Tibial artery (tissue), 4 donors: ENCODE results near the gene POMGNT1.
A peak's percentile ranks its signal among the peaks of the same experiment; 100 is the strongest.
"Not testable (repeated sequence)": the region's sequence is repeated elsewhere in the genome, so short reads cannot be mapped to it uniquely, and the experiment has no call there.

Experiments used
- DNase-seq, 2 donors: peaks; one replicate each; pipeline ENCODE4 v3.0.0-alpha.2; 2019
- H3K27ac ChIP-seq, 2 donors: fragments of 200-600 bp; sonication (generic) in 1 of 2; 1 replicate in 1 of 2; 2 replicates in 1 of 2; pipeline ENCODE4 v1.5.1; 2018 to 2019; ENCODE audit warnings: mild to moderate bottlenecking in 1 of 2
- H3K27me3 ChIP-seq, 2 donors: fragments of 200-600 bp; sonication (generic) in 1 of 2; one replicate each; pipeline versions ENCODE4 v1.5.1 to v1.6.0; 2016 to 2019
- H3K36me3 ChIP-seq, 3 donors: fragments of 200-600 bp; sonication (generic) in 2 of 3; one replicate each; pipeline ENCODE4 v1.5.1; 2016 to 2019; ENCODE audit warnings: mild to moderate bottlenecking in 2 of 3
- H3K4me1 ChIP-seq, 4 donors: fragments of 200-600 bp; sonication (generic) in 2 of 4; 1 replicate in 3 of 4; 2 replicates in 1 of 4; pipeline ENCODE4 v1.5.1; 2016 to 2019
- H3K4me3 ChIP-seq, 2 donors: fragments of 200-600 bp; sonication (generic) in 1 of 2; 1 replicate in 1 of 2; 2 replicates in 1 of 2; pipeline ENCODE4 v1.5.1; 2018 to 2019; ENCODE audit warnings: mild to moderate bottlenecking in 2 of 2
- H3K9me3 ChIP-seq, 3 donors: fragments of 200-600 bp; sonication (generic) in 1 of 3; one replicate each; pipeline ENCODE4 v1.5.1; 2016 to 2019
- CTCF ChIP-seq, 2 experiments: fragments of 200-600 bp in 1 of 2; fragments of 450-650 bp in 1 of 2; IDR thresholded peaks; one replicate each; pipeline ENCODE4 v1.5.1; 2017 to 2019; ENCODE audit warnings: antibody characterized with exemption in 2 of 2, mild to moderate bottlenecking in 1 of 2, moderate library complexity in 1 of 2
- intact Hi-C: fragments of 100-400 bp; cut with DNase I; formaldehyde crosslinking; loops from one replicate; pipeline ENCODE4 v1.15.0; 2023; ENCODE audit warnings: low total_unique reads

POMGNT1 gene

DNA sequence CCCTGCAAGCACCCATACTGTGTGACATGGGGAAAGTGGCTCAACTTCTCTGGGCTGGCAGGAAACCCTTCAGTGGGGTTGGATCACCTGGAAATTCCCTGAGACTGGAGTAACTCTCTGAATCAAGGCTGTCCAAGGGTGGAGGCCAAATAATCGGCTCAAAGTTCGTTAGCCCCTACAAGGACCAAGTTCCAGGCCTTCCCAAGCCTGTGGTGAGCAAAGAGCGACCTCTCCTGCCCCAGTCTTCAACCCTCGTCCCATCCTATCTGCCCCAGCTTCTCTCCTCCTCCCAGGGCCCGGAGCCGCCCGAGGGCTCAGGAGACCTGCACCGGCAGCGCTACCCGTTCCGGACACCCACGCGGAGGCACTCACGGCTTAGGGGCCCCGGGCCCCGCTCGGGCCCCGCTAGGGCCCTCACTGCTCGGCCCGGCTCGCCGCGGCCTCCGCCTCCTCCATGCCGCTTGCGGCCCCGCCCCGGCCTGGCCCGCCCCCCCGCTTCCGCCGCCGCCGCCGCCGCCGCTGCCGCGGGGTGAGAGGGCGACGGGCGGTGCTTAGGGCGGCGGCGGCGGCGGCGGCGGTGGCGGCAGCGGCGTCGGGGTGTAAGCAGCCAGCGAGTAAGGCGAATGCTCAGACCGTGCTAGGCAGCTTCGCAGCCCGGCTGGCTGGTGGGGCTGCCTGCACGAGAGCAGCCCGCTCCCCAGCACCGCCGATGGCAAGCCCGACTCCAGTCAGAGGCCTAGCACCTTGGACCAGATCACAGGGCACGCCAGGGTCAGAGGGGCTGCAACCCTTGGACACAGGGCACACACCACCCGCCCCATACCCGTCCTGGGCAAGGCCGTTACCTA, at the start of gene POMGNT1:
POMGNT1 (minus strand) TSS at position 471 of the 848 bp plus-strand sequence. CDS start 613 bp downstream, outside the sequence.
- intact Hi-C loops, result no loop called here
- Histone ChIP-seq H3K27ac (peak within 1 kb of the TSS; percentile 82 to 84), H3K4me3 (peak within 1 kb of the TSS; percentile 63 to 89), H3K9me3 (no peaks in the 10 kb centered on the region), H3K4me1 (peaks cover 0 to 35% (median 25%) of the 10 kb centered on the region in 4 donors), H3K36me3 (peaks cover 3 to 36% (median 26%) of the 10 kb centered on the region in 3 donors), H3K27me3 (no peaks in the 10 kb centered on the region)
- DNase-seq, result peak; percentile 60 to 82
- no peak for TF ChIP-seq CTCF (IDR thresholded peaks at IDR 0.05)

DNA sequence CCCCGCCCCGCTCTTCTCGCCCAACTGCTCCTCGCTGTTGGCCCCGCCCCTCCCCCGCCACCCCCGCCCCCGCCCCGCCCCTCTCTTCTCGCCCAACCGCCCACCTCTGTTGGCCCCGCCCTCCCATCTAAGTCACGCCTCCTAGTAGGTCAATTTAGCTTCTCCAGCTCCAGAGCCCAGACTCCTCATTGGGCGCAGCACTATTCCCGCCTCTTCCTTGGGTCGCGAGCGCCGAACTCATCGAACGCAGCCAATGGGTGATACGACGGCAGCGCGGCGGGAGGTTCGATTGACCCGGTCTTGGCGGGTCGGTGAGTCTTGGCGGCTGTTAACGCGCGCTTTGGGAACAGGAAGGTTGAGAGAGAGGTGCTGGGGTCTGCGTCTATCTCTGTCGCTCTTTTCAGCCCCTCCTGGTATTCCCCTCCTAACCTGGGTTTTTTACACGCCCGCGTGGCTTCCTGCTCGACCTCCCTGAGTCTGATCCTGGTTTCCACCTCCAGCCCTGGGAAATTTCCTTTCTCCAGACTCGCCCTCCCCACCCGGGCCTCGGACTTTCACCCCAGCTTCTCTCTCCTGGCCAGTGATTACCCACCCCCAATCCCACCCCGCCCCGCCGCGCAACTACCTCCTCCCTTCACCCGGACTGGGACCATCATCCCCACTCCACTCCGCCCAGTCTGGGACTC, 49.3 kb upstream of the POMGNT1 start, which contains the start of gene RAD54L:
RAD54L (plus strand) TSS at position 328 of the 686 bp plus-strand sequence. CDS start 643 bp downstream, outside the sequence.
- Histone ChIP-seq H3K36me3 (no peaks in the 10 kb centered on the region), H3K4me1 (peaks cover 0 to 15% (median 12%) of the 10 kb centered on the region in 4 donors), H3K9me3 (no peaks in the 10 kb centered on the region), H3K27ac (peak within 1 kb of the TSS; percentile 45 to 61), H3K4me3 (peak within 1 kb of the TSS; percentile 58 to 74), H3K27me3 (no peaks in the 10 kb centered on the region)
- DNase-seq, result peak; percentile 98
- no peak for TF ChIP-seq CTCF (IDR thresholded peaks at IDR 0.05)
- intact Hi-C loops, result loop anchor here (5.0 to 10.0 kb wide), 2 partner anchors 55 to 97 kb away; partner anchors contain the start of genes LRRC41, NSUN4 and UQCRH

- intact Hi-C loops, result loop anchor here (5.0 to 10.0 kb wide), 2 partner anchors 56 to 98 kb away; partner anchors contain the start of genes LRRC41, NSUN4 and UQCRH
Observed at GRCh38 chr1:46246548-46247435, 48.6 kb upstream of the POMGNT1 start.

DNA sequence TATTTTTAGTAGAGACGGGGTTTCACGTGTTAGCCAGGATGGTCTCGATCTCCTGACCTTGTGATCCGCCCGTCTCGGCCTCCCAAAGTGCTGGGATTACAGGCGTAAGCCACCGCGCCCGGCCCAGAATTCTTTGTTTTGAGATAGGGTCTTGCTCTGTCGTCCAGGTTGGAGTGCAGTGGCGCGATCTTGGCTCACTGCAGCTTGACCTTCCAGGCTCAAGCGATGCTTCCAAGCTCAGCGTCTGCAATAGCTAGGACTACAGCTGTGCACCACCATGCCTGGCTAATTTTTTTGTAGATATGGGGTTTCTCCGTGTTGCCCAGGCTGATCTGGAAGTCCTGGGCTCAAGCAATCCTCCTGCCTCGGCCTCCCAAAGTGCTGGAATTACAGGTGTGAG, 47.9 kb upstream of the POMGNT1 start:
- not testable (repeated sequence) for H3K27ac ChIP-seq, H3K9me3 ChIP-seq, H3K27me3 ChIP-seq, H3K36me3 ChIP-seq, DNase-seq, H3K4me3 ChIP-seq
- intact Hi-C loops, result loop anchor here (5.0 to 10.0 kb wide), 2 partner anchors 56 to 99 kb away; partner anchors contain the start of genes LRRC41, NSUN4 and UQCRH
- peaks cover 0 to 15% (median 12%) of the 10 kb centered on the region in 4 donors for H3K4me1 ChIP-seq

More at GRCh38 chr1:46246548-46247435, 48.6 kb upstream of the POMGNT1 start:
- no peak for TF ChIP-seq CTCF (IDR thresholded peaks at IDR 0.05)
- Histone ChIP-seq H3K36me3 (no peaks in the 10 kb centered on the region), H3K4me1 (peaks cover 0 to 15% (median 12%) of the 10 kb centered on the region in 4 donors), H3K27ac (peak overlapping the region; percentile 45 to 61), H3K27me3 (no peaks in the 10 kb centered on the region), H3K4me3 (peak overlapping the region; percentile 58 to 74), H3K9me3 (no peaks in the 10 kb centered on the region)
- DNase-seq, result peak in 1 of 2 donors; percentile 77

GRCh38 chr1:46244656-46245371, 46.6 kb upstream of the POMGNT1 start:
- peak in 1 of 2 experiments; percentile 25 for TF ChIP-seq CTCF (IDR thresholded peaks at IDR 0.05)
- Histone ChIP-seq H3K4me1 (peaks cover 0 to 15% (median 12%) of the 10 kb centered on the region in 4 donors), H3K27ac (no peak overlapping the region), H3K4me3 (no peak overlapping the region), H3K36me3 (no peaks in the 10 kb centered on the region), H3K27me3 (no peaks in the 10 kb centered on the region), H3K9me3 (no peaks in the 10 kb centered on the region)
- DNase-seq, result no peak
- intact Hi-C loops, result loop anchor here (5.0 to 10.0 kb wide), 2 partner anchors 57 to 100 kb away; partner anchors contain the start of genes LRRC41, NSUN4 and UQCRH

- not testable (repeated sequence) for H3K9me3 ChIP-seq, DNase-seq, H3K27me3 ChIP-seq, H3K4me3 ChIP-seq, H3K27ac ChIP-seq, H3K36me3 ChIP-seq
- peaks cover 0 to 15% (median 12%) of the 10 kb centered on the region in 4 donors for H3K4me1 ChIP-seq
- intact Hi-C loops, result loop anchor here (10.0 kb wide), 1 partner anchor 101 kb away; the partner anchor contains the start of gene NSUN4
Observed at GRCh38 chr1:46243831-46244230, 45.6 kb upstream of the POMGNT1 start.
